ENCODE data around the gene TXNDC17.

DNA sequence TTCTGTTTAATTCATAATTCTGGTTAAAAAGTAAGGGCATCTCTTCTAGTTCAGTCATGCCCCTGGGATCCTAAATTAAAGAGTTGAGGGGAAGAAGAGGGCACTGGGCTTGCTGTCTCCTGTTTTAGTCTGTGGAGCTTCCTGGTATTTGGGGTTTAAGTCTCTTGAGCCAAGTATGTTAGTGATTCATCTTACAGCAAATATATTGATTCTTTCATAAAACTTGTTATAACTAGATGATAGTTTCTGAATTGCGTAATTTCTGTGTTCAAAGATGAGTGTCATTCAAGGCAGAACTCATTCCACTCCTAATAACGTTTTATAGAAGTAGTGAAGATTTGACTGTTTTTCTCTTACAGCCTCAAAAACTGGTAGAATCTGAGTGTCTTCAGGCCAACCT lies 1.7 kb downstream of the TXNDC17 start:
- TF ChIP-seq ZSCAN16 (tag by site-specific recombination; IDR thresholded peaks at IDR 0.05) (no peak), REPIN1 (tag by site-specific recombination; IDR thresholded peaks at IDR 0.05; ENCODE audit: low read depth) (no peak), ZNF473 (tag by site-specific recombination; IDR thresholded peaks at IDR 0.05) (no peak)
- TF ChIP-seq, protein P1, sequence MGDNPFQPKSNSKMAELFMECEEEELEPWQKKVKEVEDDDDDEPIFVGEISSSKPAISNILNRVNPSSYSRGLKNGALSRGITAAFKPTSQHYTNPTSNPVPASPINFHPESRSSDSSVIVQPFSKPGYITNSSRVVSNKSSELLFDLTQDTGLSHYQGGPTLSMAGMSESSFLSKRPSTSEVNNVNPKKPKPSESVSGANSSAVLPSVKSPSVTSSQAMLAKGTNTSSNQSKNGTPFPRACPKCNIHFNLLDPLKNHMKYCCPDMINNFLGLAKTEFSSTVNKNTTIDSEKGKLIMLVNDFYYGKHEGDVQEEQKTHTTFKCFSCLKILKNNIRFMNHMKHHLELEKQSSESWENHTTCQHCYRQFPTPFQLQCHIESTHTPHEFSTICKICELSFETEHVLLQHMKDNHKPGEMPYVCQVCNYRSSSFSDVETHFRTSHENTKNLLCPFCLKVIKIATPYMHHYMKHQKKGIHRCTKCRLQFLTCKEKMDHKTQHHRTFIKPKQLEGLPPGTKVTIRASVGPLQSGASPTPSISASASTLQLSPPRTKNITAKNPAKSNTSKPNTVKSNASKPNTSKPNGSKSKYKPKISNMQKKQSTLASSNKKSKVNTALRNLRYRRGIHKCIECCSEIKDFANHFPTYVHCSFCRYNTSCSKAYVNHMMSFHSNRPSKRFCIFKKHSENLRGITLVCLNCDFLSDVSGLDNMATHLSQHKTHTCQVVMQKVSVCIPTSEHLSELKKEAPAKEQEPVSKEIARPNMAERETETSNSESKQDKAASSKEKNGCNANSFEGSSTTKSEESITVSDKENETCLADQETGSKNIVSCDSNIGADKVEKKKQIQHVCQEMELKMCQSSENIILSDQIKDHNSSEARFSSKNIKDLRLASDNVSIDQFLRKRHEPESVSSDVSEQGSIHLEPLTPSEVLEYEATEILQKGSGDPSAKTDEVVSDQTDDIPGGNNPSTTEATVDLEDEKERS (tag by site-specific recombination; IDR thresholded peaks at IDR 0.05): no peak
- TF ChIP-seq, protein P2, sequence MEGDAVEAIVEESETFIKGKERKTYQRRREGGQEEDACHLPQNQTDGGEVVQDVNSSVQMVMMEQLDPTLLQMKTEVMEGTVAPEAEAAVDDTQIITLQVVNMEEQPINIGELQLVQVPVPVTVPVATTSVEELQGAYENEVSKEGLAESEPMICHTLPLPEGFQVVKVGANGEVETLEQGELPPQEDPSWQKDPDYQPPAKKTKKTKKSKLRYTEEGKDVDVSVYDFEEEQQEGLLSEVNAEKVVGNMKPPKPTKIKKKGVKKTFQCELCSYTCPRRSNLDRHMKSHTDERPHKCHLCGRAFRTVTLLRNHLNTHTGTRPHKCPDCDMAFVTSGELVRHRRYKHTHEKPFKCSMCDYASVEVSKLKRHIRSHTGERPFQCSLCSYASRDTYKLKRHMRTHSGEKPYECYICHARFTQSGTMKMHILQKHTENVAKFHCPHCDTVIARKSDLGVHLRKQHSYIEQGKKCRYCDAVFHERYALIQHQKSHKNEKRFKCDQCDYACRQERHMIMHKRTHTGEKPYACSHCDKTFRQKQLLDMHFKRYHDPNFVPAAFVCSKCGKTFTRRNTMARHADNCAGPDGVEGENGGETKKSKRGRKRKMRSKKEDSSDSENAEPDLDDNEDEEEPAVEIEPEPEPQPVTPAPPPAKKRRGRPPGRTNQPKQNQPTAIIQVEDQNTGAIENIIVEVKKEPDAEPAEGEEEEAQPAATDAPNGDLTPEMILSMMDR (tag by site-specific recombination; IDR thresholded peaks at IDR 0.05): no peak
- TF ChIP-seq, protein P3, sequence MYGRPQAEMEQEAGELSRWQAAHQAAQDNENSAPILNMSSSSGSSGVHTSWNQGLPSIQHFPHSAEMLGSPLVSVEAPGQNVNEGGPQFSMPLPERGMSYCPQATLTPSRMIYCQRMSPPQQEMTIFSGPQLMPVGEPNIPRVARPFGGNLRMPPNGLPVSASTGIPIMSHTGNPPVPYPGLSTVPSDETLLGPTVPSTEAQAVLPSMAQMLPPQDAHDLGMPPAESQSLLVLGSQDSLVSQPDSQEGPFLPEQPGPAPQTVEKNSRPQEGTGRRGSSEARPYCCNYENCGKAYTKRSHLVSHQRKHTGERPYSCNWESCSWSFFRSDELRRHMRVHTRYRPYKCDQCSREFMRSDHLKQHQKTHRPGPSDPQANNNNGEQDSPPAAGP (tag by site-specific recombination; IDR thresholded peaks at IDR 0.05): no peak
